GM18868 (cell line): ENCODE data around the gene NRXN3.
A peak's percentile ranks its signal among the peaks of the same experiment; 100 is the strongest.
"Not testable (repeated sequence)": the region's sequence is repeated elsewhere in the genome, so short reads cannot be mapped to it uniquely, and the experiment has no call there.

Experiments used
- ATAC-seq: cut with Tn5 transposase; IDR thresholded peaks from one replicate; pipeline ENCODE4 v1.9.1; 2021; ENCODE audit warnings: mild to moderate bottlenecking, moderate library complexity; ENCODE audit not compliant: unreplicated experiment

Gene NRXN3

GRCh38 chr14:78566026-78566858 lies 396.1 kb downstream of the NRXN3 start:
- peak; percentile 95 for ATAC-seq

GRCh38 chr14:78566859-78567172 lies 396.6 kb downstream of the NRXN3 start:
- ATAC-seq = no peak

- ATAC-seq = no peak
Observed at GRCh38 chr14:78567343-78567742, 397.2 kb downstream of the NRXN3 start.

GRCh38 chr14:78573736-78574135 lies 403.6 kb downstream of the NRXN3 start:
- ATAC-seq = not testable (repeated sequence)

- no peak for ATAC-seq
Observed at GRCh38 chr14:78576437-78577166, 406.4 kb downstream of the NRXN3 start.

- no peak for ATAC-seq
Observed at GRCh38 chr14:78581229-78581628, 411.1 kb downstream of the NRXN3 start.

- no peak for ATAC-seq
Observed at GRCh38 chr14:78586681-78587080, 416.5 kb downstream of the NRXN3 start.

- ATAC-seq = no peak
Observed at GRCh38 chr14:78588906-78589305, 418.7 kb downstream of the NRXN3 start.

- no peak for ATAC-seq
Observed at GRCh38 chr14:78592616-78593219, 422.5 kb downstream of the NRXN3 start.

GRCh38 chr14:78593949-78594348 lies 423.8 kb downstream of the NRXN3 start:
- ATAC-seq = no peak

GRCh38 chr14:78595797-78596196 lies 425.6 kb downstream of the NRXN3 start:
- ATAC-seq = no peak

GRCh38 chr14:78598046-78598920 lies 428.1 kb downstream of the NRXN3 start:
- ATAC-seq = peak; percentile 93

- ATAC-seq = no peak
Observed at GRCh38 chr14:78605025-78605762, 435.0 kb downstream of the NRXN3 start.

GRCh38 chr14:78605897-78606500 lies 435.8 kb downstream of the NRXN3 start:
- ATAC-seq = peak; percentile 53

GRCh38 chr14:78608998-78609787 lies 439.0 kb downstream of the NRXN3 start:
- peak; percentile 54 for ATAC-seq

- ATAC-seq = no peak
Observed at GRCh38 chr14:78610994-78611393, 440.8 kb downstream of the NRXN3 start.

- no peak for ATAC-seq
Observed at GRCh38 chr14:78611796-78612571, 441.8 kb downstream of the NRXN3 start.

- no peak for ATAC-seq
Observed at GRCh38 chr14:78612666-78613065, 442.5 kb downstream of the NRXN3 start.
